GM19239 (cell line): Measurements from ENCODE around the gene TNNI2.
A peak's percentile ranks its signal among the peaks of the same experiment; 100 is the strongest.
"Not testable (repeated sequence)": the region's sequence is repeated elsewhere in the genome, so short reads cannot be mapped to it uniquely, and the experiment has no call there.

Source experiments
- DNase-seq: peaks from one replicate; pipeline ENCODE4 v3.0.0; 2011; ENCODE audit warnings: low spot score; ENCODE audit not compliant: insufficient read length
- FAIRE-seq: peaks from 2 replicates; lab custom pipeline; 2011; peaks lifted over from hg19 to GRCh38; lab: Jason Lieb, UNC

Gene TNNI2

DNA sequence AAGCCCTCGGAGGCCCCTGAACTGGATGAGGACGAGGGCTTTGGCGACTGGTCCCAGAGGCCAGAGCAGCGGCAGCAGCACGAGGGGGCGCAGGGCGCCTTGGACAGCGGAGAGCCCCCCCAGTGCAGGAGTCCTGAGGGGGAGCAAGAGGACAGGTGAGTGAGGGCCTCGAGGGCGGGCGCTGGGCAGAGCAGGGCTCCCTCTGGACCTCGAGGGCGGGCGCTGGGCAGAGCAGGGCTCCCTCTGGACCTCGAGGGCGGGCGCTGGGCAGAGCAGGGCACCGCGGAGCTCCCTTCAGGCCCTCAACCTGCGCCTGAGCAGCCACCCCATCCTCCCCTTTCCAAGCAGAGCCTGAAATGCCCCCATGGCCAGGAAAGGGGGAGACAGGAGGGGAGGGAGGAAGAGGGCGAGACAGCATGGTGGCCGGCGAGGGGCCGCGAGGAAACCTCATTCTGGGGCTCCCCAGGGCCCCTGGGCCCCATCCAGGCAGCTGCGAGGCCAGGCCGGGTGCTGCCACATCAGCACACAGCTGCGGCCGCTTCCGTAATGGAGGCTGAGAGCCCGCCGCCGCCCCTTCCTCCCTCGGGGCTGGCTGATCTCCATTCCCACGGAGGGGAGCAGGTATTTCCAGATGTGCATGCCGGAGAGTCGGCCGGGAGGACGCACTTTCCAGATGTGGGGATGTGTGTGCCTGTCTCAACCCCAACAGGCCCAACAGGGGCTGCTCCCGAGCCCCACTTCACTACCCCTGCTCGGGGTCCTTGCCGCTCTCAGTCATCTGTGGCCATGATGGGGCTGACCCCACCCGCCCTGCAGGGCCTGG lies 42.9 kb downstream of the TNNI2 start:
- FAIRE-seq: no peak
- no peak for DNase-seq

DNA sequence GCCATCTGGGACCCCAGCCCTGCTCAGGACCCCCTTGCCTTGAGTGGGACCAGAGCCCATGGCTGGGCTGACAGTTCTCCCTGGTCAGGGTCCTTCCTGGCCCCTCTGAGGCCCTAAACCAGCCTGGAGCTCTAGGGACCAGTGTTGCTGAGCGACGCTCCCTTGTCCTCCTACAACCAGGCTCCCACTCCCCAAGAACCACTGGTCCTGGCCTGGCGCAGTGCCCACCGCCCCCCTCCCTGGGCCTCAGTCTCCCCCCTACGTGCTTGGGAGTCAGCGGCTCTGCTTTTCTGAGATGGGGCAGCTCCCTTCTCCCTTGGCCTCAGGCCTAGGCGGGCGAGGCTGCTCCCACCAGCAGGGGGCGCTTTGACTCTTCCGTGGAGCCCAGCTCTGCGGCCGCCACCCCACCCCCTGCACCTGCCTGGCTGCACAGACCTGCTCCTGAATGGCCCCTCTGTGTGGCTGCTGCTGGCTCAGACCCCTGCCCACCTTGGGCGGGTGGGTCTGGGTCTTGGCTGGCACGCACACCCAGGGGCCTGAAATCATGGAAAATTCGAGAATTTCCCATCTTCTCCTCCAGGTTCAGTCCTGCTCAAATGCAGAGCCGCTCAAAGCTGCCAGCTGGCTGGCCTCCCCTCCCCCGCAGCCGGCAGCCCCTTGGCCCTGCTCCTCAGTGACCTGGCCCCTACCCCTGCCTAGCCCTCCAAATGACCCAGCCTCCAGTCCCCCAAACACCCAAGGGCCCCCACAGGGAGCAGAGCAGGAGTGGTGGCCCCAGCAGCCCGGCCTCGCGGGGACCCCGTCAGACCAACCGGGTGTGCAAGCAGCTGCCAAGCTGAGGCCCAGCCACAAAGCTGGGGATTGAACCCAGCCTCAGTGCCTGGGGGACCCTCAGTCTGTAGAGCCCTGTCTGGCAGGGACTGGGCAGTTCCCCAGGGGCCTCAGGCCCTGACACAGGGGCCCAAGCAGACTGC lies 43.8 kb downstream of the TNNI2 start:
- peak; percentile 11 for FAIRE-seq
- peak; percentile 95 for DNase-seq

DNA sequence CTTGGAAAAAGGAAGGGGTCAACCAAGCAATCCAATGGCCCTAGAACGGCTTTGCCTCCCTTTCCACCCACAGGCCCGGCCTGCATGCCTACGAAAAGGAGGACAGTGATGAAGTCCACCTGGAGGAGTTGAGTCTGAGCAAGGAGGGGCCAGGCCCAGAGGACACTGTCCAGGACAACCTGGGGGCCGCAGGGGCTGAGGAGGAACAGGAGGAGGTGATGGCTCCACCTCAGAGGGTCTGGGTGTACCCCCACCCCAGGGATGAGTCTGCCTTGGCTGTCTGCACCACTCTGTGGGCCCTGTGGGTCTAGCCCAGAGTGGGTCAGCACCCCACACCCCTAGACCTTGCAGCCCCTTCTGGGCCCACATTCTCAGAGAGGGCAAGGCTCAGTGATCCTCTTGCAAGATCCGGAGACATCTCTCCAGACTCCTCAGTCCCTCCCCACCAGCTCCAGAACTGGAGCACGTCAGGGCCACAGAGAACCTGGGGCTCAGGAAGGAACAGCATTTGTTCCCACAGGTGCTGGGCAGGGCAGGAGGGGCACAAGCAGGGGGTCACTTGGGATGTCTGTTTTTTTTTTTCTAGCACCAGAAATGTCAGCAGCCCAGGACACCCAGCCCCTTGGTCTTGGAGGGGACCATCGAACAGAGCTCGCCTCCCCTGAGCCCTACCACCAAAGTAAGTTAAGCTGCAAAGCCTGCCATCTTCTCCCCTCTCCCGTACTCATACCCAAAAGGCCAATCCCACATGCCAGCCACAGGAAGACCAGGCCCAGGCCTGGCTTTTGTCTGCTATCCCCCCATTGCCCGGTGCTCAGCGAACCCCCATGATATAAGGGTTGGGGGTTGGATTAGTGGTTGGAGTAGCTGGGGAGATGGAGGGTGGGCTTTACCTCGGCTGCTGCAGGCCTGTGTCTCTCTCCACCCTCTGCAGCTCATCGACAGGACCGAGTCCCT lies 44.8 kb downstream of the TNNI2 start:
- no peak for DNase-seq
- no peak for FAIRE-seq

GRCh38 chr11:1884303-1884700 lies 45.5 kb downstream of the TNNI2 start:
- FAIRE-seq: no peak

DNA sequence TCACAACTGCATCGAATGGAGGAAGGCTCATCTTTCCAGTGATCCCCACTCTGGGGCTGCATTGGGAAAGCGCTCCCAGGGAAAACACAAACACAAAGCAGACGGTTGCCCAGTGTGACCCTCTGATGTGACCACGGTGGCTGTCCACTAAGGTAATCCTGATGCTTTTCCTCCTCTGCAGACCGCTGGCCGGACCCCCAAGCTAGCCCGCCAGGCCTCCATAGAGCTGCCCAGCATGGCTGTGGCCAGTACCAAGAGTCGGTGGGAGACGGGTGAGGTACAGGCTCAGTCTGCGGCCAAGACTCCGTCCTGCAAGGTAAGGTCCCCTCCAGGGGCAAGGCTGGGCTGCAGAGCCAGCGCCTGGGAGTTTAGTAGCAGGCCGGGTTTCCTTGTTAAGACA lies 47.8 kb downstream of the TNNI2 start:
- FAIRE-seq: not testable (repeated sequence)

More at GRCh38 chr11:1884303-1884700, 45.5 kb downstream of the TNNI2 start:
- DNase-seq: no peak

DNA sequence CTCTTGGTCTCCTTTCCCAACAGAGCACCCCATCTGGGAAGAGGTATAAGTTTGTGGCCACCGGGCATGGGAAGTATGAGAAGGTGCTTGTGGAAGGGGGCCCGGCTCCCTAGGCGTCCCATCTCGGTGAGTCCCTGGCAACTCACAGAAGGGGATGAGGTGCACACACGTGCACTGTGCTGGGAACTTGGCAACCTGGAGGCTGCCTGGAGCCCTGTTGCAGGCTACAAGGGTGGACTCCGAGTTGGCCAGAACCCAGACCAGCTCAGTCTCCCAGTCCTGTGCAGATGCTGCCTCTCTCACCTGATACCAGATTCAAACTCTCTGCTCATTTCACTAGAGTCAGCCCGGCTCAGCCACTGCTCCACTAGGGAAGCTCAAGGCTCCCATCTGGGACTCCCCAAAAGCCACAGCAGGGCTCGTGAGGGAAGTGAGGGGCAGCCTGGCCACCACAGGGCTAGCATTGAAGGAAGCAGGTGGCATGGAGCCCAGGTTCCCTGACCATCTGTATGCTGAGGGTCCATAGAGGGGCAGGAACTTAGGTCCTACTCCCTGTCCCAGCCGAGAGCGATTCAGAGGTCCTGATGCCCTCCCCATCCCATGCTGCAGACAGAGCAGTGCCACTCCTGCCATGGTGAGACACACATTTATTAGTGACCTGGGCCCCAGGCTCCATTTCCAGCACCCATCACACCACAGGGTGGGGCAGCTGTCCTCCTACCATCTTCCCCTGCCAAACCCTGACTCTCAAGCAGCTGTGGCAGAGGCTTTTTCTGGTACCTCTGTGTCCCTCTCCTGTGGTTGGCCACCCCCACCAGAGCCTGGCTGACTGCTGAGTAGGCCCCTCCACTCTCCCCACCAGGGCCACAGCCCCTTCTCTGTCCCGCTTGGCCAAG lies 48.9 kb downstream of the TNNI2 start:
- no peak for FAIRE-seq
- DNase-seq: no peak

More for the DNA sequence above, 47.8 kb downstream of the TNNI2 start:
- DNase-seq: not testable (repeated sequence)

GRCh38 chr11:1888347-1888753 lies 49.6 kb downstream of the TNNI2 start:
- DNase-seq: no peak
- FAIRE-seq: no peak

GRCh38 chr11:1888811-1889210 lies 50.0 kb downstream of the TNNI2 start:
- FAIRE-seq (no peak), DNase-seq (no peak)

DNA sequence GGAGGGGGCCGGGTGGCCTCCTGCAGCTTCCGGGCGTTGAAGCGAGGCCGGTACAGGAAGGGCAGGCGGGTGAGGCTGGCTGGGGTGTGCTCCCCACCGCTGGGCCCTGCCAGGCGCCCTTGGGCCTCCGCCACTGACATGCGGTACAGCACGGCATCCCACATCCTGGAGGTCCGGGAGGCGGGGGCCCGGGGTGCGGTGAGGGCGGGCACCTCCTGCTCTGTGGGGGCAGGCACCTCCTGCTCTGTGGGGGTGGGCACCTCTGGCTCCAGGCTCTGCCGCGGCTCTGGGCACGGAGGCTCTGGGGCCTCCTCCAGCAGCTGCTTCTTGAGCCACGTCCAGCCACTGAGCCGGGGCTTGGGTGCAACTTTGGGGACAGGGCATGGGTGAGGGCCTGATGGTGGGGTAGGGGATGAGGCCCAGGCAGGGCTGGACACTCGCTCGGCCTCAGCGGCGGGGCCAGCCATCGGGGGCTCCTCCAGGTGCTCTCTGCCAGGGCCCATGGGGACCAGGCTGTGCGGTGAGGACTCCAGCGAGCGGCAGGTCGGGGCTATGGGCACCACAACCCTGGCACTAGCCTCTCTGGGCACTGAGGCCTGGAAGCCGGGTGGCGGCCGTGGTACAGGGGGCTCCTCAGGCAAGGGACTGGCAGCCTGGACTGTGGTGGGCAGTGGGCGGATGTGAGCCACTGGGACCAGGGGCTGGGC lies 50.6 kb downstream of the TNNI2 start:
- DNase-seq (no peak), FAIRE-seq (no peak)

DNA sequence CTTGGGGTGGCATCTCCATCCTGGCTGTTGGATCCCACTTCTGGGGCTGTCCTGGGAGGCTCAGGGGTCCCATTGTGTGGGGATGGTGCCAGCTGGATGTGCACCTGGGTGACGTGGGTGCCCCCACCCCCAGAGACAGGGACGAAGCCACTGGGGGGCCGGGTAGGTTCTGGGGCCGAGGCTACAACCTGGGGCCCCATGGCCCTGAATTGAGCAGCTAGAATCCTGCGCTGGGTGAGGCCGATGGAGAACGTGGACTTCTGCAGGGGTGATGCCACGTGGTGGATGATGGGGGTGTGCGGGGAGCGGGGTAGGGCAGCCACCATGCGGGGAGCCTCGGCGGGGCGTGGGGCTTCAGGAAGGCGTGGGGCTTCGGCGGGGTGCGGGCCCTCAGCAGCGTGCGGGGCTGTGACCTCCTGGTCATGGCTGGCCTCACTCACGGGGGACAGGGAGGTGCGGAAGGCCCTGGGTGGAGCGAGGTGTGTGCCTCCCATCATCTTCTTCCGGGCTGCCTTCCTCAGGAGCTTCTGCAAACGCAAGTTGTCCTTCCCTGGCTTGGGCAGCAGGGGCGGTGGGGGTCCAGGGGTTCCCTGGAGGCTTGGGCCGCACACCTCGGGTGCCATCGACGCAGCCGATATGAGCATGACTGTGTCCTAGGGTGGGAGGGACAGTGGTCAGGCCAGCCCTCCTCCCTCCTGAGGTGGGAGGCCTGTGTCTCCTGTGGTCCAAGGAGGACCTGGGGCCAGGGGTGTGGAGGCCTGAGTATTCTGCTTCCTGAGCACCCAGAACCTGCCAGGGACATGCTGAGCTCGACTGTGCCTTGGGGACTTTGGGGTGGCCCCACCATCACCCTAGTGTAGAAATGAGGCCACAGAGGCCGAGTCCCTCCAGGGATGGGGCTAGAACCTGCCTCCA lies 51.4 kb downstream of the TNNI2 start:
- FAIRE-seq: no peak
- DNase-seq: no peak
